Stimulated activated naive CD8-positive, alpha-beta T cell treated with anti-CD3 and anti-CD28 coated beads, Interleukin-15, Interleukin-2, amounts not matched to agents 100 U/mL and 50 U/mL, for 24 hours (primary cell): ENCODE data around the gene ADM5.

Source experiments
- ATAC-seq: fragments of 150-1000 bp; cut with Tn5 transposase; one replicate; pipeline ENCODE4 v1.10.0; 2021
- DNase-seq: peaks from one replicate; pipeline ENCODE4 v3.0.0; 2021

Gene ADM5, protein sequence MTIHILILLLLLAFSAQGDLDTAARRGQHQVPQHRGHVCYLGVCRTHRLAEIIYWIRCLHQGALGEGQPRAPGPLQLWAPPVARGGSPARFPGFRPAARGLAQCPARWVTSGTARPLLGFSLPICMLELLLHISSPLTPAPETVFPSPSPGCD

DNA sequence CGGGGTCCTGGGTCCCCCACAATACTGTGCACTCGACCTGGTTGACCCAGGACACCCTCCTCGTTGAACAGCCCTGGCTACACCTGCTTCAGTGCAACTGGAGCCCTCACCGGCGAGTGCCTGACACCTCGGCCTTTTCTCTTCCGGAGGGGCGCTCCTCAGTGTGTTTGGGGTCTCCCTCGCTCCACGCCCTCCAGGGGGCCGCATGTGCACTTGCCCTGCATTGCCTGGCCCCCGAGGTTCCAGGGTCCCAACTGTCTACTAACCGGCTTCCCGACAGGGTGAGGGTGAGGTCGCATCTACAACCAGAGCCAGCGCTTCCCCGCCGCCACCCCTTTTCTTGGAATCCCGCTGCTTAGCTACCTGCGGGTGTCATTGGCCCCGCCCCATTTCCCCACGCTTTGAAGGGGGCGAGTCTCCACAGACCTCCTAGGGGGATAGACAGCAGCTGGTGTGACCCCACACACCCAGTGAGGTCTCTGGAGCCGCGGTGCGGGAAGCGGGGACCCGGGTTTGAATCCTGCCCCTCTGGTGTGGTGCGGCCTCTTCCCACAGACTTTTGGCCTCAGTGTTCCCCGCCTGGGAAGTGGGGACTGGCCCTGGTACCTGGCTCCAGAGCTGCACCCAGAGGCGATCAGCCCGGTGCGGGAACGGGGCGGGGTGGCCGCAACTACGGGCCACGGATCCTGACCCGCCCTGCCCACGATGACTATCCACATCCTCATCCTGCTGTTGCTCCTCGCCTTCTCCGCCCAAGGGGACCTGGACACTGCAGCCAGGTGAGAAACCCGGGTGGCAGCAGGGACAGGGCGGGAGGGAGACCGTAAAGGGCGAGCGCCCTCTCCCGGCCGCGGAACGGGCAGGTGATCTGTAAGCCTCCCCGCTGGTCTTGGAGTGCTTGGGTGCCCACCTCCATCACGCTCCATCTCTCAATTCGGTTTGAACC is at the start of gene ADM5:
TSS of gene ADM5 (plus strand) at position 462 of the 946 bp plus-strand sequence. CDS start at position 706, 244 bp downstream.
- ATAC-seq (peak; percentile 16), DNase-seq (peak; percentile 64)

DNA sequence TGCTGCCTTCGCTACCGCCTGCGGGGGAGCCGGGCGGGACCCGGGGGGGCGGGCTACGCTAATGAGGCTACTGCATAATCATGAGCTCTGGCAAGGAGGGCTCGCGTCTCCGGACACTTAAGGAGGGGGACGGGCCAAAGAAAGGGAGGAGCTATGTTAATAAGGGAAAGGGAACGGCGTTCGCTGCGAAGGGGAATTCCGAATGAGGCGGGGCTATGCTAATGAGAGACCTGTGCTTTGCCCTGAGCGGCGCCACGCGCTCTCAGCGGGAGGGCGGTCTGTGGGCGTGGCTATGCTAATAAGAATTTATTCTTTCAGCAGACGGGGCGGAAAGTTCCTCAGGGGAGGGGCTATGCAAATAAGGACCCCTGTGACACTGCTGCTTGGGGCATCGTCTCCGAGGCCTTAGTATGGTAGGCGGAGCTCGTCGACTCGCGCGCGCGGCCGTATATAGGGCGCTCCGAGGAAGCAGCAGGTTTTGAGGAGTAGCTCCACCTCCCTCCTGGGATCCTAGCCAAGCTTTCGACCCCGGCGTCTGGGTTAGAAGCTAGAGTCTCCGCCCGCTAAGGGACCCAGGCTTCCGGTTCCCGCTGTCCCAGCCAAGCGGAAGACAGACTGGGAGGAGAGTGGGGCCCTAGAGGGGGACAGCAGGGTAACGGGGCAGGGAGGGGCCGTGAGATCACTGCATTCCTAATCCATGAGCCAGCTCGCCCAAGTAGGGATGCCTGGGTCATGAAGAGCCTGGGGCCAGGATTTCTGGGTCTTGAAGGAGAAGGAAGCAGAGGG is 49.1 kb upstream of the ADM5 start, which contains the start of gene RRAS:
TSS of gene RRAS (minus strand) at position 31 of the 786 bp plus-strand sequence. CDS start 45 bp downstream, outside the sequence.
- ATAC-seq (peak; percentile 80), DNase-seq (peak; percentile 100)

DNA sequence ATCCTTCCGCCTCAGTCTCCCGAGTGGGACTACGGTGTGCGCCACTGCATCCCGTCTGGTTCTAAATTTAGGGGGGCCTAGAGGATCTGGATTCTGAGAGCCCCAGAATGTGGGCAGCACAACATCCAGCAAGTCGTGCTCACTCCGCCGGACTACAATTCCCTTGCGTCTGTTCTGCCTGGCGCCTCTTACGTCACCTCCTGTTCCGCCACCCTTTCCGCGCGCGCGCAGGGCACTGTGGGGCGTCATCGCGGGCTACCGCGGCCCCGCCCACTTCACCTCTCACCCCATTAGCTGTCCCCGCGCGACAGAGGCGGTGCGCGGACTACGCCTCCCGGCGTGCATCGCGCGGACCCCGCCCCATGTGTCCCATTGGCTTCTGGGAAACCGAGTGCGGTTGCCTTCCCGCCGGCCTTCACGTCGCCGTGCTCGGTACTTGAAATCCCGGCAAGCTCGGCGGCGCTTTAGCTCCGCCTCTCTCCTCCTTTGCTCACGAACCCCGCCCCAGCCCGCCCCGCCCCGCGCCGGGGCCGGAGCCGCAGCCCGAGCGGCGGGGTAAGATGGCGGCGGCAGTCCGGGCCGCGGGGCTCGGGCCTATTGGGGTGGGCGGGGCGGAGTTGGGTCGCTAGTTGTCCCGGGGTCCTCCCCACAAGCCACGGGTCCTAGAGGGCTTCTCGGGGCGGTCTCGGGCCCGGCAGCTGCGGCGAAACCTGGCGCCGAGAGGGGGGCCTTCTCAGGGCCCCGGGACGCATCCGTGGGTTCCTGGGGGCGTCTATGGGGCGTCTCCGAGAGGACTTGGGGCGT is 47.5 kb upstream of the ADM5 start, which contains the start of gene SCAF1:
TSS of gene SCAF1 (plus strand) at position 522 of the 804 bp plus-strand sequence. CDS start 2,818 bp downstream, outside the sequence.
- DNase-seq (peak; percentile 99), ATAC-seq (peak; percentile 71)

DNA sequence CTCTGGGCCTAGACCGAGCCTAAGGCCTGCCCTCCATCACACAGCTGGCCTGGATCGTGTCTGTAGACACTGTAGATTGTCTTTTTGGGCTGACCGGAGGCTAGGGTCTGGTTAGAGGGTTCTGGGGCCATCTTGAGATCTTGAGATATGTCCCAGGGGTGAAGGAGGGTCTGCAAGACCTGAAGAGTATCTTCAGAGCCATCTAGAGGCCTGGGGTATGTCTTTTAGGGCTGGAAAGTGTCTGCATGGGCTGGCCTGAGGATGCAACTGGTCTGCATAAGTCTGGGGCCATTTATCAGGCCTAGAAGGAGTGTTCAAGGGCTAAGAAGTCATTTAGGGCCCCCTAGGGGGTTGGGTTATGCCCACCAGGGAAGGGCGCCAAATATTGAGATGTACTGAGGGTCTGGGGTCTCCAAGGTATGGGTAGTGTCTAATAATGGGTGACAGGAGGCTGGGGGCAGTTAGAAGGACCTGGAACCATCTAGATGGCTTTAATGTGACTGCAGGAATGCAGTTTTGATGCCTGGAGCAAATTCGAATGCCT is 46.8 kb upstream of the ADM5 start:
- no peak for DNase-seq
- ATAC-seq = no peak

DNA sequence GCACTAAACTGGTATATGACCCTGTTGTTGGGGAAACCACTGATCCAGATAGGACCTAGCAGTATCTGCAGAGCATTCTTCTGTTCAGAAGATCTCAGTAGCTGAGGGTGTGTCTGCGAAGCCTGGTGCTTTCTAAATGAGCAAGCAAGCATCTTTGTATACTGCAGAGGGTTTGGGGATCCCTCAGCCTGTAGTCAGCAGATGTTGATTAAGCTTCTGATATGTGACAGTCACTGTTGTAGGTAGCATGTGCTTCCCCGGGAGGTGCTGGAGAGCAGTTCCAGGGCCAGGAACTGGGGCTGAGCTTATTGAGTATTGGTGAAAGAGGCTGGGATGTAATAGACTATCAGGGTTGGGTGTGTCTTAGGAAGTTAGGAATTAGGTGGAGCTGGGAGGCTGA is 45.9 kb upstream of the ADM5 start:
- ATAC-seq = no peak

DNA sequence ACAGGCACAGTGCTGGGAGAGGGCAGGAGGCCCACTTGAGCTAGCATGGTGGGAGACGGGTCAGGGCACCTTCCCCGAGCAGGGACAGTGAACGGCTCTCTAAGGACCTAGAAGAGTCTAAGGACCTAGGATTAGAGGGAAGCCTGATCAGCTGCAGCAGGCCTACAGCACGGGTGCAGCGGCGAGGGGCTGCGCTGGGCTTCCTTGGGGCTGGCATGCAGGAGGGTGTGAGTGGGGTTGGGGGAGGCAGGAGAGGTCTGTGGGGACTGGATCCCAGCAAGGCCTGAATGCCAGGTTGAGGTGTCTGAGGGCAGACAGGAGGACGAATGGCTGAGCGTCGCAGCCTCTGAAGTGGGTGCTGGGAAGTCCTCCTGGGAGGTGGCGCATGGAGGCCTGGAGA is 43.8 kb upstream of the ADM5 start:
- DNase-seq = no peak
- no peak for ATAC-seq

More for the DNA sequence above, 45.9 kb upstream of the ADM5 start:
- no peak for DNase-seq

DNA sequence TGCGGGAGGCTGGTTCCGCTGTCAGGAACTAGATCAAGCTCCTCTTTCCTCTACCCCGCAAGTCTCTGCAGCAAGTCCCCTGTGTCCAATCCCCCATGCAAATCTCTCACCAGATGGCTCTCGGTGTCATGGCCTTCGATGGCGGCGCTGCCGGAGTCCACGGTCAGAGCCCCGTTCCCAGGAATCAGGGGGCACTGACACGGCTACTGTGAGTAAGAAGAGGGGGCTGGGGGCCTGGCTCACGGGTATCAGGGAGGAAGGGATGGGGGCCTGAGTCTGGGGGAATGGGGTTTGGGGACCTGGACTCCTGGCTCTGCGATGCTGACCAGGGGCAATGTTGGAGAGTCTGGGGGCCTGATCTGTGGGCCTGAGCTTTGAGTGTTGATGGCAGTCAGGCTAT is 43.4 kb upstream of the ADM5 start:
- DNase-seq = no peak
- no peak for ATAC-seq

DNA sequence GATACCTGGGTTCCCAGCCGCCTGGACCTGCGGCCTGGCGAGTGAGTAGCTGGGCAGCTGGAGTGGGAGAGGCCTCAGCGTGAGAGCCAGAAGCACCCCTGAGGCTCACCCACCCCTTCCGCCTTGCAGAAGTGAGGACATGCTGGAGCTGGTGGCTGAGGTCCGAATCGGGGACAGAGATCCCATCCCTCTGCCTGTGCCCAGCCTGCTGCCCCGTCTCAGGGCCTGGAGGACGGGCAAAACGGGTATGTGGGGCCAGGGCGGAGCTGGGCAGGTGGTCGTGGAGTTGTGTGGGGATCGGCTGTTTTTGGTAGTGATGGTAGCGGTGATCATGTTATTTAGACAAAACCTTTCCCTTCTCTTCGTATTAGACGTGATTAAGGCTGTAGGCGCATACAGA is 42.8 kb upstream of the ADM5 start:
- ATAC-seq = no peak

DNA sequence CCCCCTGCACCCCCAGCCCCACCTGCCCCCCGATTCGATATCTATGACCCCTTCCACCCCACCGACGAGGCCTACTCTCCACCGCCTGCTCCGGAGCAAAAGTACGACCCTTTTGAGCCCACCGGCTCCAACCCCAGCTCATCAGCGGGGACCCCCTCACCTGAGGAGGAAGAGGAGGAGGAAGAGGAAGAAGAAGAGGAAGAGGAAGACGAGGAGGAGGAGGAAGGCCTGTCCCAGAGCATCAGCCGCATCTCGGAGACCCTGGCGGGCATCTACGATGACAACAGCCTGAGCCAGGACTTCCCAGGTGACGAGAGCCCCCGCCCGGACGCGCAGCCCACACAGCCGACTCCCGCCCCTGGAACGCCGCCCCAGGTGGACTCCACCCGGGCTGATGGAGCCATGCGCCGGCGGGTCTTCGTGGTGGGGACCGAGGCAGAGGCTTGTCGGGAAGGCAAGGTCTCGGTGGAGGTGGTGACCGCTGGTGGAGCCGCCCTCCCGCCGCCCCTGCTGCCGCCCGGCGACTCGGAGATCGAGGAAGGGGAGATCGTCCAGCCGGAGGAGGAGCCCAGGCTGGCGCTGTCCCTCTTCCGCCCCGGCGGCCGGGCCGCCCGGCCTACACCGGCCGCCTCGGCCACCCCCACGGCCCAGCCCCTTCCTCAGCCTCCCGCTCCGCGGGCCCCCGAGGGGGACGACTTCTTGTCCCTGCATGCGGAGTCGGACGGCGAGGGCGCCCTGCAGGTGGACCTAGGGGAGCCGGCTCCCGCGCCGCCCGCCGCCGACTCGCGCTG is 38.2 kb upstream of the ADM5 start:
- no peak for DNase-seq
- no peak for ATAC-seq

More for the DNA sequence above, 42.8 kb upstream of the ADM5 start:
- DNase-seq = no peak

DNA sequence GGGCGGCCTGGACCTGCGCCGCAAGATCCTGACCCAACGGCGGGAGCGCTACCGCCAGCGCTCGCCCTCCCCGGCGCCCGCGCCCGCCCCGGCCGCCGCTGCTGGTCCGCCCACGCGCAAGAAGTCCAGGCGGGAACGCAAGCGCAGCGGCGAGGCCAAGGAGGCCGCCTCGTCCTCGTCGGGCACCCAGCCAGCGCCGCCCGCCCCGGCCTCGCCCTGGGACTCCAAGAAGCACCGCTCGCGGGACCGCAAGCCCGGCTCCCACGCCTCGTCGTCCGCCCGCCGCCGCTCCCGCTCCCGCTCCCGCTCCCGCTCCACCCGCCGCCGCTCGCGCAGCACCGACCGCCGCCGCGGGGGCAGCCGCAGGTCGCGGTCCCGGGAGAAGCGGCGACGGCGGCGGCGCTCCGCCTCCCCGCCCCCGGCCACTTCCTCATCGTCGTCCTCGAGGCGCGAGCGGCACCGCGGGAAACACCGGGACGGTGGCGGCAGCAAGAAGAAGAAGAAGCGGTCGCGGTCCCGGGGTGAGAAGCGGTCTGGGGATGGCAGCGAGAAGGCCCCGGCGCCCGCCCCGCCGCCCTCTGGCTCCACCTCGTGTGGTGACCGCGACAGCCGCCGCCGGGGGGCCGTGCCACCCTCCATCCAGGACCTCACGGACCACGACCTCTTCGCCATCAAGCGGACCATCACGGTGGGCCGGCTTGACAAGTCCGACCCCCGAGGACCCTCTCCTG is 37.4 kb upstream of the ADM5 start:
- DNase-seq = no peak
- ATAC-seq = no peak

DNA sequence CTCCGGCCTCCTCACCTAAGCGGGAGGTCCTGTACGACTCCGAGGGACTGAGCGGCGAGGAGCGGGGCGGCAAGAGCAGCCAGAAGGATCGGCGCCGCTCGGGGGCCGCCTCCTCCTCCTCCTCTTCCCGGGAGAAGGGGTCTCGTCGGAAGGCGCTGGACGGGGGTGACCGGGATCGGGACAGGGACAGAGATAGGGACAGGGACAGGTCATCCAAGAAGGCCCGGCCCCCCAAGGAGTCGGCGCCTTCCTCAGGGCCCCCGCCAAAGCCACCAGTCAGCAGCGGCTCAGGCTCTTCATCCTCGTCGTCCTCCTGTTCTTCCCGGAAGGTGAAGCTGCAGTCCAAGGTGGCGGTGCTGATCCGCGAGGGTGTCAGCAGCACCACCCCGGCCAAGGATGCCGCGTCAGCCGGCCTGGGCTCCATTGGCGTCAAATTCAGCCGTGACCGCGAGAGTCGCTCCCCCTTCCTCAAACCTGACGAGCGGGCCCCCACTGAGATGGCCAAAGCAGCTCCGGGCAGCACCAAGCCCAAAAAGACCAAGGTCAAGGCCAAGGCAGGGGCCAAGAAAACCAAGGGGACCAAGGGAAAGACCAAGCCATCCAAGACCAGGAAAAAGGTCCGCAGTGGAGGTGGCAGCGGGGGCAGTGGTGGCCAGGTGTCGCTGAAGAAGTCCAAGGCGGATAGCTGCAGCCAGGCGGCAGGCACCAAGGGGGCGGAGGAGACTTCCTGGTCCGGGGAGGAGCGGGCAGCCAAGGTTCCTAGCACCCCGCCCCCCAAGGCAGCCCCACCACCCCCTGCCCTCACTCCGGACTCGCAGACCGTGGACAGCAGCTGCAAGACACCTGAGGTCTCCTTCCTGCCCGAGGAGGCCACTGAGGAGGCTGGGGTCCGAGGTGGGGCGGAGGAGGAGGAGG is 36.6 kb upstream of the ADM5 start:
- ATAC-seq (no peak), DNase-seq (no peak)

DNA sequence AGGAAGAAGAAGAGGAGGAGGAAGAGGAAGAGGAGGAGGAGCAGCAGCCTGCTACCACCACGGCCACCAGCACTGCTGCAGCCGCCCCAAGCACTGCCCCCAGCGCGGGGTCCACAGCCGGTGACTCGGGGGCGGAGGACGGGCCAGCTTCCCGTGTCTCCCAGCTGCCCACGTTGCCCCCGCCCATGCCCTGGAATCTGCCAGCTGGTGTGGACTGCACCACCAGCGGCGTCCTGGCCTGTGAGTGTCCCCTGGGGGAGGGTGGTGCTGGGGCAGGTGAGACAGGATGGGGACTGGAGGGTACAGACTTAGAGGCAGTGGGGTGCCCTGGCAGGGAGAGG is 36.0 kb upstream of the ADM5 start:
- ATAC-seq = no peak
- DNase-seq = no peak

DNA sequence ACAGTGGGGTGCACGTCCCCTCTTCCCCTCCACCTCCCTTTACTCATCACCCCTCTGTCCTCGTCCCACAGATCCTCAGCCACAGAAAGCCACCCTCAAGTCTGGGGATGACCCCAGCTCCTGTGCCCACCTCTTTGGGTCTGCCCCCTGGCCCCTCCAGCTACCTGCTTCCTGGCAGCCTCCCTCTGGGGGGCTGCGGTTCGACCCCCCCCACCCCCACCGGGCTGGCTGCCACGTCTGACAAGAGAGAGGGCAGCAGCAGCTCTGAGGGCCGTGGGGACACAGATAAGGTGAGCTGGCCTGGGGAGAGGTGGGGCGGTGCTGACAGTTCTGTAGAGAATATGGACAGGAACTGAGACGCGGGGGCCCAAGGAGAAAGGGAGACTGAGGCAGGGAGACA is 34.8 kb upstream of the ADM5 start:
- ATAC-seq (no peak), DNase-seq (no peak)

DNA sequence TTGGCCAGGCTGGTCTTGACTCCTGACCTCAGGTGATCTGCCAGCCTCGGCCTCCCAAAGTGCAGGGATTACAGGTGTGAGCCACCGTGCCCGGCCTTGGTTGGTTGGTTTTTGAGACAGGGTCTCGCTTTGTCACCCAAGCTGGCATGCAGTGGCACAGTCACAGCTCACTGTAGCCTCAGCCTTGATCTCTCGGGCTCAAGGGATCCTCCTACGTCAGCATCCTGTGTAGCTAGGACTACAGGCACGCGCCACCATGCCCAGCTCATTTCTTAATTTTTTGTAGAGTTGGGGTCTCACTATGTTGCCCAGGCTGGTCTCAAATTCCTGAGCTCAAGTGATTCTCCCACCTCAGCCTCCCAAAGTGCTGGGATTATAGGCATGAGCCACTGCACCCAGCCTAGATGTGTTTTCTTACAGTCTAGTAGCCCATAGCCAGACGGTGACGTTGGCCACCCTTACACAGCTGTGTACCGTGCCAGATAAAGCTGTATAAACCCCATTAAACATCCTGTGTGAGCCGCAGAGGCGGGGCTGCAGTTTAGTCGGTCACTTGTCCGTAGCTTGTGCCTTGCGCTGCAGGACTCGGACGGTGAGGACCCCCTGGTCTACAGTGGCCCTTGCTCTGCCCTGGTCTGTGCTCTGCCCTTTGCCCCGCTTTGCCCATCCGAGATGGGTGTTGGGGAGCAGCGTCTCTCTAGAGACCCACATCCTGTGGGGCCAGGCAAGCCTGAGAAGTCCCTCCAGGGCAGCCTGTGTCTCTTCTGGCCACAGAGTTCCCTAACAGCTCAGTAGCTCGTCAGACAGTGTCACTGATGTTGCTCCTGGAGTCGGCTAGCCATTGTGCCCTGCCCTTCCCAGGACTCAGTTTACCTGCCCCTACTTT is 33.6 kb upstream of the ADM5 start:
- DNase-seq = no peak
- ATAC-seq = no peak

DNA sequence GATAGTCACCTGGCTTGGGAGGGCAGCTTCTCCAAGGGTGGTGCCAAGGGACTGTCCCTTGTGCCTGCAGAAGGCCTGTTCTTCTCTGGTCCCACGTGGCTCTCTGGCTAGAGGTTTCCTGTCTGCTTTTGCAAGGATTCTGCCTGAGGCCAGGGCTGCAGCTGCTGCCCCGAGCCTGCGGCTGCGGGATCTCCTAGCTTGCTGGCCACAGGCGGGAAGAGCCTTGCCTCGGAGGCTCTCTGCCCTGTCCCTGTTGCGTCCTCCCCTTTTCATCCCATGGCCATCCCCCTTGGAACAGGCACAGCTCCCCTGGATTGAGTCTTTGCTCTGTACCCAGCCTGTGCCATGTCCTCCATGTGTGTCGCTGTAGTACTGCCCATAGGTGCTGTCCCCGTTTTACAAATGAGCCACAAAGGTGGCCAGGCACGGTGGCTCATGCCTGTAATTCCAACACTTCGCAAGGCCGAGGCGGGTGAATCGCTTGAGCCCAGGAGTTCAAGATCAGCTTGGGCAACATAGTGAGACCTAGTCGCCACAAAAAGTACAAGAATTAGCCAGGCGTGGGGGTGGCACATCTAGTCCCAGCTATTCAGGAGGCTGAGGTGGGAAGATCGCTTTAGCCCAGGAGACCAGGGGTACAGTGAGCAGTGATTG is 32.8 kb upstream of the ADM5 start:
- ATAC-seq (no peak), DNase-seq (no peak)

DNA sequence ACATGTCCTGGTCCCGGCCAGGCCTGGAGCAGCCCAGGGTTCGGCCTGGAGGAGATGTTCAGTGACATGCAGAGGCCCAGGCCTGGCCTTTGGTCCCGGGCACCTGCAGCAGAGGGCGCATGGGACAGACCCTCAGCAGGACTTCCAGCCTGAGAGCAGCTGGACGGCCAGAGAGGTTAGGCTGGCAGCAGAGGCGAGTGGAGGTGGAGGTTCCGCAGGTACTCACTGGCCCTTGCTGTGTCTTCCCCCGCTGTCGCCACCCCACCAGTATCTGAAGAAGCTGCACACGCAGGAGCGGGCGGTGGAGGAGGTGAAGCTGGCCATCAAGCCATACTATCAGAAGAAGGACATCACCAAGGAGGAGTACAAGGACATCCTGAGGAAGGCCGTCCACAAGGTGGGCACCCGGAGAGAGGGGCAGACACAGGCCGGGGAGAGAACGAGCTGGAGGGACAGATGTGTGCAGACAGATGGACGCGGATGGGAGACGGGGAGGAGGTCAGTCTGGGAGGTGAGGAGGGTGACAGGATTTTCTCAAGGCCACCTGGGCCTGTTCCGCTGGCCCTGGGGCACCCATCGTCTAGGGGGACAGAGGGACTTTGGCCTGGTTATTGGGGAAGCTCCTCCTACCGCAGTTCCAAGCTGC is 31.8 kb upstream of the ADM5 start:
- ATAC-seq = no peak

DNA sequence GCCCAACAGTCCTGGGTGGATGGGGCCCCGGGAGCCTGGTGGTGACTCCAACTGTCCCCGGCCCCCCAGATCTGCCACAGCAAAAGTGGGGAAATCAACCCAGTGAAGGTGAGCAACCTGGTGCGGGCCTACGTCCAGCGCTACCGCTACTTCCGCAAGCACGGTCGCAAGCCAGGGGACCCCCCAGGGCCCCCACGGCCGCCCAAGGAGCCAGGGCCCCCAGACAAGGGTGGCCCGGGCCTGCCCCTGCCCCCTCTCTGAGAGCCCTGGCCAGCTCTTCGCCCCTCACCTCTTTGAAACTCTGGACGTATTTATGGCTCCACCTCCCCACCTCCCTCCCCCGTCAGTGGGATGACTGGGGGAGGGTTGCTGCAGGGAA is 31.3 kb upstream of the ADM5 start:
- DNase-seq (no peak), ATAC-seq (no peak)

More for the DNA sequence above, 31.8 kb upstream of the ADM5 start:
- no peak for DNase-seq
